ENCODE measurements around the gene LRRC36.

The LRRC36 gene

GRCh38 chr16:67391424-67392300 lies 65.0 kb downstream of the LRRC36 start:
- no peak for DNase-seq

GRCh38 chr16:67392301-67393059 lies 65.9 kb downstream of the LRRC36 start:
- DNase-seq, result no peak

DNA sequence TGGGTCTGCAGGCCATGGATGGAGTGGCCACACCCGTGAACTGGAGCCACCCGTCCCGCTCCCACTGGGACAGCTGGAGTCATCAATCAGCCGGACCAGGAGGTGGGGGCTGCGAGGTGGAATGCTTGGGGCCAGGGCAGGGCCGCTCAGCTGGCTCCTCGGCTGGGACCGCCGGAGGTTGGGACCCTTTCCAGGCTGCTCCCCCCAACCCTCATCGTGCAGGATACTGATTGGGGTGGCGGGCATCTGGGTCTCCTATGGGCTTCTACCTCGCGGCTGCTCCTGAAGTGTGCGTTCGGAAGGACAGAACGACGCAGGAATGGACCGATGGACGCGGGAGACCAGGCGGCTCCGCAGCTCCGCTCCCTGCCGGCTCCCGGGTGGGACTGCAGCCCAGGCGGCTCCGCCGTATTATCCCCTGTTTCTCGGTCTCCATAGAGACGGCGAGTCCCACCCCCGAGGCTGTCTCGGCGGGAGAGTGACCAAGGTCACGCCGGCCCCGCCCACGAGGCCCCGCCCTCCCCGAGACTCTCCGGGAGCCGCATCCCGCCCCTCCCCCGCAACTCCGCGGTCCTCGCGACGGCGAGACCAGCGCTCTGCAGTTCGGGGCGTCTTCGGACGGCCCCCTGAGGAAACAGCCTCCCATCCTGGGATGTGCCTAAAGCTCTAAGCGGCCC lies 66.6 kb downstream of the LRRC36 start, which contains the start of gene TPPP3:
Gene TPPP3 (minus strand): TSS at position 388 of the 677 bp plus-strand sequence. CDS start 2,387 bp downstream, outside the sequence.
- DNase-seq, result peak; percentile 39

- no peak for DNase-seq
Observed at GRCh38 chr16:67393788-67394154, 67.2 kb downstream of the LRRC36 start.

- no peak for DNase-seq
Observed at GRCh38 chr16:67394155-67395104, 67.8 kb downstream of the LRRC36 start.

- DNase-seq, result no peak
Observed at GRCh38 chr16:67395105-67395457, 68.5 kb downstream of the LRRC36 start.

DNA sequence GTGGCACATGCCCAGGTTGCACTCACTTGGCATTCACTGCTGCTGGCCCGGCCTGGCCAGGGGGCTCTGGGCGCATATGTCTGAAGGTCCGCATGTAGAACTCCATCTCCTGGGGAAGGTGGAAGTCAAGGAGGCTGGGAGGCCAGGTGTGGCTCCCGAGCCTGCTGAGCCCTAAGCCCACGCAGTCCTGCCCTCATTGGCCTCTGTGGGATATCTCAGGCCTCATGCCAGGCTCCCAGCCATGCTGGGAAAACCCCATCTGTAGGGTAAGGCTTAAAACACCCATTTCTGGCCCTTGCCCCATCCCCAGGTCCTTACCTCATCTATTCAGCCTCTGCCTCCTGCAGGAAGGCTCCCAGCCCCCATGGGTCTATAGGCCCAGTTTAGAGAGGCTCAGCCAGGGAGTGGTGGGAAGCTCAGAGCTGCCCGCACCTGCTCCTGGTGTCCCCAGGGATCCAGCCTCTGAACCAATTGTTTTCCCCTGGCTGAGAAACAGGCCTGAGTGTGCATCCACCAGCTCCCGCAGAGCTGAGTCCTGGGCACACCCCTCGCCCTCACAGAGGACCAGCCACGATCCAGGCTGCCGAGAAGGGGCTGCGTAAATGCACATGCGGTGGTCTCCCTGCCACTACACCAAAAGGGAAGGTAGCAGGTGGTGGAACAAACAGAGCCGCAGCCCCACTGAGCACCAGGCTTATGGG lies 69.0 kb downstream of the LRRC36 start:
- peak; percentile 48 for DNase-seq

GRCh38 chr16:67396159-67397035 lies 69.8 kb downstream of the LRRC36 start:
- DNase-seq, result peak; percentile 58

- no peak for DNase-seq
Observed at GRCh38 chr16:67397036-67397801, 70.6 kb downstream of the LRRC36 start.

- DNase-seq, result no peak
Observed at GRCh38 chr16:67397812-67398545, 71.4 kb downstream of the LRRC36 start.

GRCh38 chr16:67398546-67399217 lies 72.1 kb downstream of the LRRC36 start:
- no peak for DNase-seq

DNA sequence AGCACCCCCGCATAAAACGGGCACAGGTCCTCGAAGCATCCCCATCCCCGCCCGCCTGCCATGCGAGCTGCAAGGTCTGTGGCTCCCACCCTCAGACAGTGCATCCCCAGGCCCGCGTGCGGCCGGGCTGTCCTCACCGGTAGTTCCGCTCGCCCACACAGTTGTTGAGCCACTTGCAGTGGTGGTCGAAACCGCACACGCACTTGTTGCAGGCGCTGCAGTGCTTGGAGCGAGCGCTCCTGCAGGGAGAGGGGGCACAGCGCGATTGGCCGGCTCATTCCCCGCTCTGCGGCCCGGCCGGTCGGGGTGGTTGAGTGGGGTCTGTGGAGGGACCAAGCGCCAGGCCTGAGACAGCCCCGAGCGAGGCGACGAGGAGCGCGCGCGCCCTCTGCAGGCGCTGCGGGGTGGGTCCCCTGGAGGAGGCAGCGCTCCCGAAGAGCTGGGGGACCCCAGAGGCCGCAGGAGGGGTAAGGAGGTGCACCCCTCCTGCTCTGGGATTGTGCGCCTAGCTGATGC lies 72.7 kb downstream of the LRRC36 start:
- no peak for DNase-seq

- peak; percentile 31 for DNase-seq
Observed at GRCh38 chr16:67399749-67400704, 73.4 kb downstream of the LRRC36 start.

- no peak for DNase-seq
Observed at GRCh38 chr16:67400901-67401300, 74.3 kb downstream of the LRRC36 start.

- no peak for DNase-seq
Observed at GRCh38 chr16:67403976-67404555, 77.5 kb downstream of the LRRC36 start.

DNA sequence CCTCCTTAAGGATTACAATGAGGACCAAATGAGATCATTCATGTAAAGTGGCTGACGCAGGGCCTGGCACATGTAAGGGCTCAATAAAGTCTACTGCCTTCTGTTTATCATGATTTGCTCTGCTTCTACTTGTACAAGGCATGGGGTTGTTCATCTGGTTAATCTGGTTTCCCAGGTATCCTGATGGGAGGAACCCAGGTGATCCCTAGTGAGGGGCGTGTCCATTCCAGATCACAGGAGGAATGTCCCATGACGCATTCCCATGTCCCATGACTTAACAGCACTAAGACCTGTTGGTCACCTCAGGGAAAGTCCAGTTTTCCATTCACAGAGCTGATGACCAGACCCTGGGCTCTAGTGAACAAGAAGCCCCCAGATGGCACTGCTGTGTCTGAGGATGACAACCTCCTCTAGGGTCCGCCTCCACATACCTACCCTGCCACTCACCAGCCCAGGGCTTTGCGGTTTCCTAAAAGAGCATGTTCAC lies 78.2 kb downstream of the LRRC36 start:
- DNase-seq, result peak; percentile 87

Data from NCI-H510A treated with DMSO at 0.1 percent for 48 hours (cell line).